Body of pancreas (tissue), 4 donors: ENCODE measurements around the gene SPRYD3. TPM values are rescaled to one million over a fixed set of nuclear protein-coding genes. Genes with fewer than 3 reads are reported as not detected.
A peak's percentile ranks its signal among the peaks of the same experiment; 100 is the strongest.

Experiments used
- ATAC-seq: fragments of 150-250 bp; one replicate; pipeline ENCODE4 v1.9.1; 2016
- DNase-seq, 4 donors: peaks; one replicate each; pipeline ENCODE4 v3.0.0-alpha.2; 2019
- H3K27ac ChIP-seq, 4 donors: fragments of 200-600 bp; sonication (generic); 1 replicate in 3 of 4; 2 replicates in 1 of 4; pipeline versions ENCODE4 v1.5.1 to v1.6.1; 2016 to 2019; ENCODE audit warnings: mild to moderate bottlenecking in 1 of 4, mixed read lengths in 1 of 4, moderate library complexity in 1 of 4
- H3K27me3 ChIP-seq, 2 donors: fragments of 200-600 bp; sonication (generic); one replicate each; pipeline ENCODE4 v1.6.0; 2016; ENCODE audit warnings: mild to moderate bottlenecking in 1 of 2
- H3K36me3 ChIP-seq, 2 donors: fragments of 200-600 bp; sonication (generic); replicated peaks in 1 of 2; 2 replicates each; pipeline ENCODE4 v1.5.1; 2016; ENCODE audit warnings: low read depth in 2 of 2; ENCODE audit not compliant: insufficient read depth in 1 of 2
- H3K4me1 ChIP-seq: fragments of 200-600 bp; sonication (generic); one replicate; pipeline ENCODE4 v1.6.0; 2016
- H3K4me3 ChIP-seq, 2 donors: fragments of 200-600 bp; sonication (generic); 1 replicate in 1 of 2; 2 replicates in 1 of 2; pipeline ENCODE4 v1.5.1; 2016 to 2019
- H3K9me3 ChIP-seq, 3 donors: fragments of 200-600 bp; sonication (generic); 1 replicate in 2 of 3; 2 replicates in 1 of 3; pipeline ENCODE4 v1.5.1; 2016
- POLR2A ChIP-seq, 3 donors: fragments of 450-650 bp; IDR thresholded peaks; one replicate each; pipeline ENCODE4 v1.6.1; 2016; ENCODE audit warnings: antibody characterized with exemption in 3 of 3, mild to moderate bottlenecking in 2 of 3
- WGBS, 2 donors: methylation state at CpG; one replicate each; pipeline ENCODE4 v1.1.5; 2017; 5-methylcytosine and 5-hydroxymethylcytosine counted together
- intact Hi-C: fragments of 100-400 bp; cut with DNase I; formaldehyde crosslinking; loops from one replicate; pipeline ENCODE4 v1.15.1; 2023
- total RNA-seq, 2 donors: library from RNA; depleted of rRNA; stranded (reverse); fragments of >200 nt; gene quantifications; one replicate each; pipeline ENCODE4 v1.1.0, GENCODE V29; 2016
- TF ChIP-seq, protein P1 (sequence below), 7 experiments: fragments of 450-650 bp in 4 of 7; fragments of 200-600 bp in 3 of 7; sonication (generic) in 3 of 7; IDR thresholded peaks; one replicate each; pipeline ENCODE4 v1.5.1; 2016 to 2019; ENCODE audit warnings: antibody characterized with exemption in 7 of 7

SPRYD3 gene
- total RNA-seq, 2 donors from 2014 or later, result 35.3 to 59.3 TPM

DNA sequence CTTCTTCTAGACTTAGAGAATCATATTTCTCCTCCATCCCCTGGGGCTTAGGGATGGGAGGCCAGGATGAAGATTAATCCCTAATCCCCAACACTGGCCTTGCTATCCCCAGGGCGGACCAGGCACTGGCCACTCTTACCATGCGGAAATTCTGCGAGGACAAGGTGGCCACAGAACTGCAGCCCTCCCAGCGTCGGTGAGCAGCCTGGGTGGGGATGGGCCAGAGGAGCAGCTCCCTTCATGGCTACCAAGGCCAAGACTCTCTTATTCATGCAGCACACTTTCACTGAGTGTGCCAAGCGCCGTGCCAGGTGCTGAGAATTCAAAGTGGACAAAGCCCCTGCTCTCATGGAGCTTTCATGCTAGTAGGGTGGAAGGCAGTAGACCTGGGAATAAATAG, 22.3 kb downstream of the SPRYD3 start:
- DNase-seq (no peak), ATAC-seq (no peak)
- no peak overlapping the region for H3K4me3 ChIP-seq
- H3K27ac ChIP-seq, result no peak overlapping the region
- no peaks in the 10 kb centered on the region for H3K9me3 ChIP-seq
- H3K27me3 ChIP-seq, result no peaks in the 10 kb centered on the region
- no peaks in the 10 kb centered on the region for H3K36me3 ChIP-seq
- no peak for TF ChIP-seq POLR2A (IDR thresholded peaks at IDR 0.05)
- TF ChIP-seq, protein P1, sequence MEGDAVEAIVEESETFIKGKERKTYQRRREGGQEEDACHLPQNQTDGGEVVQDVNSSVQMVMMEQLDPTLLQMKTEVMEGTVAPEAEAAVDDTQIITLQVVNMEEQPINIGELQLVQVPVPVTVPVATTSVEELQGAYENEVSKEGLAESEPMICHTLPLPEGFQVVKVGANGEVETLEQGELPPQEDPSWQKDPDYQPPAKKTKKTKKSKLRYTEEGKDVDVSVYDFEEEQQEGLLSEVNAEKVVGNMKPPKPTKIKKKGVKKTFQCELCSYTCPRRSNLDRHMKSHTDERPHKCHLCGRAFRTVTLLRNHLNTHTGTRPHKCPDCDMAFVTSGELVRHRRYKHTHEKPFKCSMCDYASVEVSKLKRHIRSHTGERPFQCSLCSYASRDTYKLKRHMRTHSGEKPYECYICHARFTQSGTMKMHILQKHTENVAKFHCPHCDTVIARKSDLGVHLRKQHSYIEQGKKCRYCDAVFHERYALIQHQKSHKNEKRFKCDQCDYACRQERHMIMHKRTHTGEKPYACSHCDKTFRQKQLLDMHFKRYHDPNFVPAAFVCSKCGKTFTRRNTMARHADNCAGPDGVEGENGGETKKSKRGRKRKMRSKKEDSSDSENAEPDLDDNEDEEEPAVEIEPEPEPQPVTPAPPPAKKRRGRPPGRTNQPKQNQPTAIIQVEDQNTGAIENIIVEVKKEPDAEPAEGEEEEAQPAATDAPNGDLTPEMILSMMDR (IDR thresholded peaks at IDR 0.05), result no peak
- 92 to 100% methylated on average over 2 to 7 of the region's 7 CpGs for WGBS, 2 donors
- intact Hi-C loops, result no loop called here
- peaks cover 58% of the 10 kb centered on the region for H3K4me1 ChIP-seq

DNA sequence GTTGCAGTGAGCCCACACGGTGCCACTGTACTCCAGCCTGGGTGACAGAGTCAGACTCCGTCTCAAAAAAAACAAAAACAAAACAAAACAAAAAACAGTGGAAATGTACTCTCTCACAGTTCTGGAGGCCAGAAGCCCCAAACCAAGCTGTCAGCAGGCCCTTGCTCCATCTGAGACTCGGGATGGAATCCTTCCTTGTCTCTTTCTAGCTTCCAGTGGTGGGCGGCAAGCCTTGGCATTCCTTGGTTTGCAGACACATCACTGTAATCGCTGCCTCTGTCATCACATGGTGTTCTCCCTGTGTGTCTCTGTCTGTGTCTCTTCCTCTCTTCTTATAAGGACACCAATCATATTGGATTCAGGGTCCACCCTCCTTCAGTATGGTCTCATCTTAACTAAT, 22.9 kb downstream of the SPRYD3 start:
- H3K27ac ChIP-seq, result no peak overlapping the region
- DNase-seq (no peak), ATAC-seq (no peak)
- WGBS, 2 donors, result 86 to 87% methylated on average over 5 of the region's 5 CpGs
- intact Hi-C loops, result no loop called here
- H3K4me1 ChIP-seq, result peaks cover 58% of the 10 kb centered on the region
- no peaks in the 10 kb centered on the region for H3K36me3 ChIP-seq
- H3K9me3 ChIP-seq, result no peaks in the 10 kb centered on the region
- TF ChIP-seq, protein P1 (IDR thresholded peaks at IDR 0.05), result no peak
- no peak for TF ChIP-seq POLR2A (IDR thresholded peaks at IDR 0.05)
- H3K4me3 ChIP-seq, result no peak overlapping the region
- H3K27me3 ChIP-seq, result no peaks in the 10 kb centered on the region

DNA sequence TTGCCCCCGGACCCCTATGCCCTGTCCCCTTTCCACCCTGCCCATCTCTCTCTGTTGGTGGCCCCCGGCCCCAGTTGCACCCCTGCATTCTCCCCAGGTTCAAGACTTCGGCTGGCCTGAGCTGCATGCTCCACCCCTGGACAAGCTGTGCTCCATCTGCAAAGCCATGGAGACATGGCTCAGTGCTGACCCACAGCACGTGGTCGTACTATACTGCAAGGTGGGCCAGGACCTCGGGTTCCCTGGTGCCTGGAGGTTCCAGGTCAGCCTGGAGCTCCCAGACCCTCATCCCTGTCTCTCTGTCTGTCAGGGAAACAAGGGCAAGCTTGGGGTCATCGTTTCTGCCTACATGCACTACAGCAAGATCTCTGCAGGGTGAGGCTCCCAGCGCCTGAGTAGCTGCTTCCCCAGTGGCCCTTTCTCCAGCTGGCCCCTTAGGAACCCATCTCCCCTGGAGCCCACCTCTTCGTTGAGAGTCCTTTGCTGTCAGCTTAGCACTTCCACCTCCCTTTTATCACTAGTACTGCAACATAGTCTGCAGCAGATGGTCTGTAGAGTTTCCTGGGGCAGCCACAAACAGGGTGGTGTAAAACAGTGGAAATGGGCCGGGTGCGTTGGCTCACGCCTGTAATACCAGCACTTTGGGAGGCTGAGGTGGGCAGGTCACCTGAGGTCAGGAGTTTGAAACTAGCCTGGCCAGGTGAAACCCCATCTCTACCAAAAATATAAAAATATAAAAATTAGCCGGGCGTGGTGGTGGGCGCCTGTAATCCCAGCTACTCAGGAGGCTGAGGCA, 23.5 kb downstream of the SPRYD3 start:
- intact Hi-C loops, result no loop called here
- no peaks in the 10 kb centered on the region for H3K27me3 ChIP-seq
- H3K36me3 ChIP-seq, result no peaks in the 10 kb centered on the region
- TF ChIP-seq, protein P1 (IDR thresholded peaks at IDR 0.05), result no peak
- TF ChIP-seq POLR2A (IDR thresholded peaks at IDR 0.05), result no peak
- H3K9me3 ChIP-seq, result no peaks in the 10 kb centered on the region
- ATAC-seq (no peak), DNase-seq (peak in 2 of 4 donors; percentile 7 to 20)
- H3K4me3 ChIP-seq, result no peak overlapping the region
- 76 to 84% methylated on average over 15 of the region's 15 CpGs for WGBS, 2 donors
- H3K27ac ChIP-seq, result peak overlapping the region in 1 of 4 donors; percentile 95
- peaks cover 58% of the 10 kb centered on the region for H3K4me1 ChIP-seq

DNA sequence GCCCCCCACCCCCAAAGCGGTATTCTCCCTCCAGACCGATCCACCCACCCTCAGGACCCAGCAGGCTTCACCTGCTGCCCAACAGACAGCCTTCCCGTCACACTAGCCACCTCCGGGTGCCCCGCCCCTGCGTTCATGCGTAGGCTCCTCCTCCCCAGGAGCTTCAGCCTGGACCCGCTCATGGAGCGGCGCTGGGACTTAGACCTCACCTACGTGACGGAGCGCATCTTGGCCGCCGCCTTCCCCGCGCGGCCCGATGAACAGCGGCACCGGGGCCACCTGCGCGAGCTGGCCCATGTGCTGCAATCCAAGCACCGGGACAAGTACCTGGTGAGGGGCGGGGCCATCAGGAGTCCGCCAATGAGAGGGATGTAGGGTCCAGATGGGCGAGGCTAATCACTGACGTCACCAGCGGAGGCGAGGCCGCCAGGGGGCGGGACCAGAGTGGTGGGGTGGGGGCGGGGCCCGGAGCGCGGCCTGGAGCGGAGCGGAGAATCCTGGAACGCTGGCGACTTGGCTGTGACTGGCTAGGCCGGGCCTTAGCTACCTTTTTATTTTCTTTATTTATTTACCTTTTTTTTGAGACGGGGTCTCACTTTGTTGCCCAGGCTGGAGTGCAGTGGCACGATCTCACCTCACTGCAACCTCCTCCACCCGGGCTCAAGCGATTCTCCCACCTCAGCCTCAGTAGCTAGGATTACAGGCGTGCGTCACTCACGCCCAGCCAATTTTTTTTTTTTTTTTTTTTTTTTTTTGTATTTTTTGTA, 24.9 kb downstream of the SPRYD3 start:
- H3K27ac ChIP-seq, result peak overlapping the region; percentile 95 to 99 (median 98)

More for the DNA sequence above, 24.9 kb downstream of the SPRYD3 start:
- no peaks in the 10 kb centered on the region for H3K36me3 ChIP-seq
- WGBS, 2 donors, result 4 to 5% methylated on average over 27 to 48 of the region's 48 CpGs
- ATAC-seq, result peak; percentile 85
- H3K27me3 ChIP-seq, result no peaks in the 10 kb centered on the region
- peak; percentile 98 to 99 (median 98) for DNase-seq
- peak overlapping the region; percentile 16 to 26 for H3K4me3 ChIP-seq
- H3K9me3 ChIP-seq, result no peaks in the 10 kb centered on the region
- intact Hi-C loops, result no loop called here
- peaks cover 61% of the 10 kb centered on the region for H3K4me1 ChIP-seq
- TF ChIP-seq POLR2A (IDR thresholded peaks at IDR 0.05), result peak; percentile 87 to 95 (median 92)
- TF ChIP-seq, protein P1 (IDR thresholded peaks at IDR 0.05), result peak in 1 of 7 experiments; percentile 6
